Testis (tissue), 2 donors: ENCODE data around the gene LPIN1.

Experiments used
- CTCF ChIP-seq, 3 experiments: fragments of 450-650 bp in 2 of 3; fragments of 200-600 bp in 1 of 3; sonication (generic) in 1 of 3; IDR thresholded peaks; one replicate each; pipeline ENCODE4 v1.5.1; 2016 to 2019; ENCODE audit warnings: antibody characterized with exemption in 3 of 3, mild to moderate bottlenecking in 2 of 3, moderate library complexity in 1 of 3
- POLR2A ChIP-seq: fragments of 450-650 bp; IDR thresholded peaks from one replicate; pipeline ENCODE4 v1.6.1; 2017; ENCODE audit warnings: antibody characterized with exemption, mild to moderate bottlenecking, moderate library complexity

GRCh38 chr2:11777886-11778415, 31.5 kb downstream of the LPIN1 start:
- TF ChIP-seq CTCF (IDR thresholded peaks at IDR 0.05) (no peak), POLR2A (no peak)
